Colonic mucosa (tissue), 4 donors: Measurements from ENCODE around the gene DTX1. TPM values are rescaled to one million over a fixed set of nuclear protein-coding genes. Genes with fewer than 3 reads are reported as not detected.
A peak's percentile ranks its signal among the peaks of the same experiment; 100 is the strongest.

Experiments used
- DNase-seq: peaks from one replicate; pipeline ENCODE4 v3.0.0-alpha.2; 2020
- H3K27ac ChIP-seq: fragments of 200-600 bp; one replicate; pipeline ENCODE4 v1.8.0; 2021
- H3K27me3 ChIP-seq: fragments of 200-600 bp; one replicate; pipeline ENCODE4 v1.8.0; 2021
- H3K36me3 ChIP-seq: fragments of 200-600 bp; one replicate; pipeline ENCODE4 v1.8.0; 2021
- H3K4me1 ChIP-seq: fragments of 200-600 bp; one replicate; pipeline ENCODE4 v1.8.0; 2021; ENCODE audit warnings: mild to moderate bottlenecking
- H3K4me3 ChIP-seq: fragments of 200-600 bp; one replicate; pipeline ENCODE4 v1.8.0; 2021
- H3K9ac ChIP-seq, 2 donors: one replicate each; pipeline ENCODE4 v1.7.0; 2013; ENCODE audit warnings: control low read depth in 2 of 2, low read depth in 2 of 2, low read length in 2 of 2
- H3K9me3 ChIP-seq: fragments of 200-600 bp; one replicate; pipeline ENCODE4 v1.8.0; 2021
- CTCF ChIP-seq: fragments of 200-600 bp; IDR thresholded peaks from one replicate; pipeline ENCODE4 v1.8.0; 2022; ENCODE audit warnings: antibody characterized with exemption, mild to moderate bottlenecking
- intact Hi-C: fragments of 100-400 bp; cut with DNase I; formaldehyde crosslinking; loops from one replicate; pipeline ENCODE4 v1.14.1; 2022
- total RNA-seq, 2 donors: library from RNA; stranded (reverse); fragmentation: NEBNext Ultra II Directional in 1 of 2; extraction: Animal tissue kit (Norgen Biotek cat#: 25700) in 1 of 2; gene quantifications; one replicate each; pipeline ENCODE4 v1.2.1, GENCODE V29; 2021
- donor health status: healthy.
- donor health status: DM: no; HTN: no; CAD: no.
- donor health status: DM: no; HTN: no; CAD: no.

Gene DTX1
- total RNA-seq = 1 to 10 TPM in 1 of 2 donors, under 1 TPM in 1; 0.82 to 1.3 TPM

GRCh38 chr12:113056631-113057488, at the start of gene DTX1:
Gene DTX1, plus strand, starts transcription at chr12:113056730. Its CDS starts 1,463 bp downstream, at chr12:113058193.
- TF ChIP-seq CTCF = no peak
- no peak within 1 kb of the TSS for H3K27ac ChIP-seq
- DNase-seq = no peak
- no peaks in the 10 kb centered on the region for H3K4me1 ChIP-seq
- H3K27me3 ChIP-seq = peaks cover 25% of the 10 kb centered on the region
- no peaks in the 10 kb centered on the region for H3K36me3 ChIP-seq
- H3K9me3 ChIP-seq = no peaks in the 10 kb centered on the region
- peak within 1 kb of the TSS; percentile 41 for H3K4me3 ChIP-seq
- peak within 1 kb of the TSS in 1 of 2 donors; percentile 66 for H3K9ac ChIP-seq
- intact Hi-C loops = no loop called here

- DNase-seq = no peak
- Histone ChIP-seq H3K9me3 (no peaks in the 10 kb centered on the region), H3K36me3 (no peaks in the 10 kb centered on the region), H3K4me1 (no peaks in the 10 kb centered on the region), H3K27ac (no peak overlapping the region), H3K4me3 (no peak overlapping the region), H3K9ac (no peak overlapping the region), H3K27me3 (no peaks in the 10 kb centered on the region)
- intact Hi-C loops = no loop called here
- no peak for TF ChIP-seq CTCF
Observed at GRCh38 chr12:113007166-113007565, 49.4 kb upstream of the DTX1 start.

- intact Hi-C loops = no loop called here
- TF ChIP-seq CTCF = no peak
- Histone ChIP-seq H3K4me3 (no peak overlapping the region), H3K9me3 (no peaks in the 10 kb centered on the region), H3K27ac (no peak overlapping the region), H3K9ac (no peak overlapping the region), H3K36me3 (no peaks in the 10 kb centered on the region), H3K27me3 (no peaks in the 10 kb centered on the region), H3K4me1 (no peaks in the 10 kb centered on the region)
- no peak for DNase-seq
Observed at GRCh38 chr12:113010701-113011100, 45.8 kb upstream of the DTX1 start.

- H3K4me3 ChIP-seq = no peak overlapping the region
- no peaks in the 10 kb centered on the region for H3K27me3 ChIP-seq
- no peaks in the 10 kb centered on the region for H3K36me3 ChIP-seq
- intact Hi-C loops = no loop called here
- H3K4me1 ChIP-seq = no peaks in the 10 kb centered on the region
- H3K27ac ChIP-seq = no peak overlapping the region
- DNase-seq = no peak
- TF ChIP-seq CTCF = no peak
- no peak overlapping the region for H3K9ac ChIP-seq
- H3K9me3 ChIP-seq = no peaks in the 10 kb centered on the region
Observed at GRCh38 chr12:113014565-113014964, 42.0 kb upstream of the DTX1 start.

GRCh38 chr12:113016796-113017195, 39.7 kb upstream of the DTX1 start:
- H3K4me3 ChIP-seq = no peak overlapping the region
- no peaks in the 10 kb centered on the region for H3K4me1 ChIP-seq
- H3K27ac ChIP-seq = no peak overlapping the region
- H3K36me3 ChIP-seq = no peaks in the 10 kb centered on the region
- DNase-seq = no peak
- H3K9me3 ChIP-seq = no peaks in the 10 kb centered on the region
- no peak overlapping the region for H3K9ac ChIP-seq
- no peak for TF ChIP-seq CTCF
- intact Hi-C loops = no loop called here
- no peaks in the 10 kb centered on the region for H3K27me3 ChIP-seq
